Thyroid gland (tissue), 4 donors: Measurements from ENCODE around the gene FOXR1. TPM values are rescaled to one million over a fixed set of nuclear protein-coding genes. Genes with fewer than 3 reads are reported as not detected.

Source experiments
- DNase-seq, 2 donors: peaks; one replicate each; pipeline ENCODE4 v3.0.0-alpha.2; 2019
- H3K27ac ChIP-seq, 3 donors: fragments of 200-600 bp; sonication (generic); 1 replicate in 2 of 3; 2 replicates in 1 of 3; pipeline ENCODE4 v1.5.1; 2016 to 2019; ENCODE audit warnings: mild to moderate bottlenecking in 1 of 3, moderate library complexity in 1 of 3
- H3K27me3 ChIP-seq: fragments of 200-600 bp; sonication (generic); one replicate; pipeline ENCODE4 v1.5.1; 2019
- H3K36me3 ChIP-seq, 2 donors: fragments of 200-600 bp; sonication (generic); one replicate each; pipeline ENCODE4 v1.5.1; 2016 to 2019
- H3K4me1 ChIP-seq, 2 donors: fragments of 200-600 bp; sonication (generic); one replicate each; pipeline ENCODE4 v1.5.1; 2017 to 2019
- H3K4me3 ChIP-seq, 3 donors: fragments of 200-600 bp; sonication (generic); replicated peaks in 1 of 3; 1 replicate in 2 of 3; 2 replicates in 1 of 3; pipeline ENCODE4 v1.5.1; 2016; ENCODE audit warnings: mild to moderate bottlenecking in 1 of 3
- H3K9me3 ChIP-seq: fragments of 200-600 bp; sonication (generic); one replicate; pipeline ENCODE4 v1.5.1; 2017
- POLR2A ChIP-seq, 2 donors: fragments of 450-650 bp; IDR thresholded peaks; one replicate each; pipeline ENCODE4 v1.6.1; 2017; ENCODE audit warnings: antibody characterized with exemption in 2 of 2, mild to moderate bottlenecking in 2 of 2, moderate library complexity in 1 of 2
- WGBS, 2 donors: methylation state at CpG; one replicate each; pipeline ENCODE4 v1.1.5; 2017; 5-methylcytosine and 5-hydroxymethylcytosine counted together
- intact Hi-C: fragments of 100-400 bp; cut with DNase I; formaldehyde crosslinking; loops from one replicate; pipeline ENCODE4 v1.15.1; 2023
- total RNA-seq, 4 donors: library from RNA; depleted of rRNA; stranded (reverse); fragments of >200 nt; gene quantifications; one replicate each; pipeline ENCODE4 v1.2.3, GENCODE V29; 2016
- TF ChIP-seq, protein P1 (sequence below), 6 experiments: fragments of 200-600 bp in 3 of 6; fragments of 450-650 bp in 3 of 6; sonication (generic) in 3 of 6; IDR thresholded peaks; one replicate each; pipeline ENCODE4 v1.5.1; 2016 to 2019; ENCODE audit warnings: antibody characterized with exemption in 6 of 6, mild to moderate bottlenecking in 2 of 6, inconsistent platforms in 1 of 6, moderate library complexity in 1 of 6

The FOXR1 gene, protein sequence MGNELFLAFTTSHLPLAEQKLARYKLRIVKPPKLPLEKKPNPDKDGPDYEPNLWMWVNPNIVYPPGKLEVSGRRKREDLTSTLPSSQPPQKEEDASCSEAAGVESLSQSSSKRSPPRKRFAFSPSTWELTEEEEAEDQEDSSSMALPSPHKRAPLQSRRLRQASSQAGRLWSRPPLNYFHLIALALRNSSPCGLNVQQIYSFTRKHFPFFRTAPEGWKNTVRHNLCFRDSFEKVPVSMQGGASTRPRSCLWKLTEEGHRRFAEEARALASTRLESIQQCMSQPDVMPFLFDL
- total RNA-seq, result not detected

DNA sequence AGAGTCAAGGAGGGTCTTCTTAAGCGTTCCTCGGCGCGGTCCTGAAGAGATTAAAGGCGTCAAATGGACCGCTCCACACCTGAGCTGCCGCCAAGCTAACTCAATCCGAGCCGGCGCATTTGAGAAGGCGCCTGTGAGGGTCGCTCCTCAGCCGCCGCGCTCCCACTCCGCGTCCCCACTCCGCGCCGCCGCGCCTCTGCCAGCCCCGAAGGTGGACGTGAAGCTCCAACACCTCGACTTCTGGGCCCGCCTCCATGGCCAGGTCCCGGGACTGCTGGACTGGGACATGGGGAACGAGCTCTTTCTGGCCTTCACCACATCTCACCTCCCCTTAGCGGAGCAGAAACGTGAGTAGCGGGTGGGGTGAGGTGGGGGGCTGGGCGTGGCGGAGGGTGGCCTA, at the start of gene FOXR1:
Gene FOXR1, plus strand, starts transcription at position 116 of the 400 bp plus-strand sequence. Its CDS starts 171 bp downstream, at position 287.
- Histone ChIP-seq H3K9me3 (no peaks in the 10 kb centered on the region), H3K4me3 (no peak within 1 kb of the TSS), H3K36me3 (no peaks in the 10 kb centered on the region), H3K27me3 (no peaks in the 10 kb centered on the region), H3K4me1 (no peaks in the 10 kb centered on the region), H3K27ac (no peak within 1 kb of the TSS)
- TF ChIP-seq, protein P1, sequence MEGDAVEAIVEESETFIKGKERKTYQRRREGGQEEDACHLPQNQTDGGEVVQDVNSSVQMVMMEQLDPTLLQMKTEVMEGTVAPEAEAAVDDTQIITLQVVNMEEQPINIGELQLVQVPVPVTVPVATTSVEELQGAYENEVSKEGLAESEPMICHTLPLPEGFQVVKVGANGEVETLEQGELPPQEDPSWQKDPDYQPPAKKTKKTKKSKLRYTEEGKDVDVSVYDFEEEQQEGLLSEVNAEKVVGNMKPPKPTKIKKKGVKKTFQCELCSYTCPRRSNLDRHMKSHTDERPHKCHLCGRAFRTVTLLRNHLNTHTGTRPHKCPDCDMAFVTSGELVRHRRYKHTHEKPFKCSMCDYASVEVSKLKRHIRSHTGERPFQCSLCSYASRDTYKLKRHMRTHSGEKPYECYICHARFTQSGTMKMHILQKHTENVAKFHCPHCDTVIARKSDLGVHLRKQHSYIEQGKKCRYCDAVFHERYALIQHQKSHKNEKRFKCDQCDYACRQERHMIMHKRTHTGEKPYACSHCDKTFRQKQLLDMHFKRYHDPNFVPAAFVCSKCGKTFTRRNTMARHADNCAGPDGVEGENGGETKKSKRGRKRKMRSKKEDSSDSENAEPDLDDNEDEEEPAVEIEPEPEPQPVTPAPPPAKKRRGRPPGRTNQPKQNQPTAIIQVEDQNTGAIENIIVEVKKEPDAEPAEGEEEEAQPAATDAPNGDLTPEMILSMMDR (IDR thresholded peaks at IDR 0.05), result no peak
- TF ChIP-seq POLR2A (IDR thresholded peaks at IDR 0.05), result no peak
- 40 to 58% methylated on average over 8 to 26 of the region's 33 CpGs for WGBS, 2 donors
- DNase-seq, result peak in 1 of 2 donors; percentile 7
- intact Hi-C loops, result no loop called here

DNA sequence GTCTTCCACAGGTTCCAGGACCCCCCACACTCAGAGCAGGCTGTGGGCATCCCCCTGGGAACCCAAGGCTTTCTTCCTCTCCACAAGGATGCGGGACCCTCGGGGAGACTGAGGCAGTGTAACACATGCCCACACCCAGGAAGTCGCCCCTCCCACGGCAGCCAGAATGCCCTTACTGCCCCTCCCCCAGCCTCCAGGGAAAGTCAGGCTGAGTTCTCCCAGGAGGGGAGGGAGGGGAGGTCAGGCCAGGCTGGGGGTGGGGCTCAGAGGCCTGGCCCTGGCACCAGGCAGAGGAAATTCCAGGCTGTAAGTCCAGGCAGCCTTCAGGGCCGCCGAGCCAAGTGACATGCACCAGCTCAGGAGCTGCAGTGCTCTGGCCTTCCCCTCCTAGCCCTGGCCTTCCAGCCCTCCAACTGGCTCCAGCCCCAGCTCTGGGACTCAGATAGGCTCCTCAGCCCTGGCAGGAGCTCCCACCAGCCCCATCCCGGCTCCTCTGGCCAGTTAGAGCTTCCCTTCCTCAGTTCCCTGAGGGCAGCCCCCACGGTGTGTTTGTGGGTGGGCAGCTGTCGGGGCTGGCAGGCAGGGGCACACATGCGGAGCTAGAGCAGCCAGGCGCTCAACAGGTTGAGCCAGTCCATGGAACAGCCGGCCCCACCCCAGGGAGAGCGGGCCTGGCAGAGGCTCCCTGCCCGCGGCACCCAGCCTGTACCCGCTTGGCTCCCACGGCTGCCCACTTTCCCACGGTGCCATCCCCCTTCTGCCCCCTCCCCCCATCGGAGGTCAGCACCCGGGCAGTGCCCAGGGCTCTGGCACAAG, 49.4 kb upstream of the FOXR1 start:
- intact Hi-C loops, result loop anchor here (2.0 kb wide), 1 partner anchor 13 kb away; no protein-coding TSS in a partner anchor

DNA sequence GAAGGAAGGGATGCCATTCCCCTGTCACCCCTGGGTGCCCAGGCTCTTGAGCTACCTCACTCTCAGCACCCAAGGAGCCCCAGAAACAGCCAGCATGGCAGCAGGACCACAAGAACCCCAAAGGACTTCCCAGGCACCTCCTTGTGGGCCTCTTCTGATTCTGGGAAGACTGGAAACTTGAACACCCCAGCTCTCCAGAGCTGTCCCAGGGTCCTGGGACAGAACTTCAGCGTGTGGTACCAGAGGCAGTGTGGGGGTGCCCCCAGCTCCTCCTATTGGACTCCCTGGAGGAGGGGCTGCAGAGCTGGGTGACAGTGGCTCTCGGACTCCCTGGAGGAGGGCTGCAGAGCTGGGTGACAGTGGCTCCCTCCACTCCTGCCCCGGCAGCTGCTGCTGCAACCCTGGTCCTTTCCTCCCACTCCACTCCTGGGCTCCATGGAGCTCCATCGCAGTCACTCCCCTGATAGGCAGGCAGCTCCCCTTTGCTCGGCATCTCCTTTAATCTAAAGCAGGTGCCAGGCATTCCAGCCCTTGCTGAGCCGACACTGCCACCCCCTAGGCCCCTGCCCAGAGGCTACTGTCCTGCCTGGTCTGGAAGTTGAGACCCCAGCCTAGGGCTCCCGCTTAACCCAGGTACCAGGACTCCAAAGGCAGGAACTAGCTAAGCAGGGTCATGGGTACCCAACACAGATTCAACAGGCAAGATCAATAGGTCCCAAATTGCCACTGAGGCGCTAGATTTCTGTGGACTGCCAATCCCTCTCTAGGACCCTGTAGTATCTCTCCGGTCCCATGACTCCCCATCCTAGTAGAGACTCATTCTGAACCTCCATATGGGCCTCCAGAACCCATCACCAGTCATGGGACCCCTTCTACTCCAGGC, 48.6 kb upstream of the FOXR1 start:
- Histone ChIP-seq H3K36me3 (no peaks in the 10 kb centered on the region), H3K9me3 (no peaks in the 10 kb centered on the region), H3K27ac (peak overlapping the region; percentile 97 to 99 (median 97)), H3K4me3 (peak overlapping the region in 2 of 3 donors; percentile 71 to 92), H3K4me1 (peaks cover 69 to 75% of the 10 kb centered on the region in 2 donors), H3K27me3 (no peaks in the 10 kb centered on the region)
- TF ChIP-seq POLR2A (IDR thresholded peaks at IDR 0.05), result no peak
- TF ChIP-seq, protein P1 (IDR thresholded peaks at IDR 0.05), result no peak
- 30 to 34% methylated on average over 5 to 6 of the region's 9 CpGs for WGBS, 2 donors
- intact Hi-C loops, result loop anchor here (2.0 kb wide), 1 partner anchor 14 kb away; no protein-coding TSS in a partner anchor
- no peak for DNase-seq

More for the DNA sequence above, 49.4 kb upstream of the FOXR1 start:
- peak overlapping the region in 1 of 3 donors; percentile 92 for H3K4me3 ChIP-seq
- 4 to 9% methylated on average over 9 of the region's 20 CpGs for WGBS, 2 donors
- peaks cover 72 to 76% of the 10 kb centered on the region in 2 donors for H3K4me1 ChIP-seq
- no peaks in the 10 kb centered on the region for H3K27me3 ChIP-seq
- peak overlapping the region; percentile 97 to 99 (median 97) for H3K27ac ChIP-seq
- peak in 1 of 2 donors; percentile 61 for TF ChIP-seq POLR2A (IDR thresholded peaks at IDR 0.05)
- TF ChIP-seq, protein P1 (IDR thresholded peaks at IDR 0.05), result no peak
- peak; percentile 90 for DNase-seq
- no peaks in the 10 kb centered on the region for H3K36me3 ChIP-seq
- no peaks in the 10 kb centered on the region for H3K9me3 ChIP-seq

DNA sequence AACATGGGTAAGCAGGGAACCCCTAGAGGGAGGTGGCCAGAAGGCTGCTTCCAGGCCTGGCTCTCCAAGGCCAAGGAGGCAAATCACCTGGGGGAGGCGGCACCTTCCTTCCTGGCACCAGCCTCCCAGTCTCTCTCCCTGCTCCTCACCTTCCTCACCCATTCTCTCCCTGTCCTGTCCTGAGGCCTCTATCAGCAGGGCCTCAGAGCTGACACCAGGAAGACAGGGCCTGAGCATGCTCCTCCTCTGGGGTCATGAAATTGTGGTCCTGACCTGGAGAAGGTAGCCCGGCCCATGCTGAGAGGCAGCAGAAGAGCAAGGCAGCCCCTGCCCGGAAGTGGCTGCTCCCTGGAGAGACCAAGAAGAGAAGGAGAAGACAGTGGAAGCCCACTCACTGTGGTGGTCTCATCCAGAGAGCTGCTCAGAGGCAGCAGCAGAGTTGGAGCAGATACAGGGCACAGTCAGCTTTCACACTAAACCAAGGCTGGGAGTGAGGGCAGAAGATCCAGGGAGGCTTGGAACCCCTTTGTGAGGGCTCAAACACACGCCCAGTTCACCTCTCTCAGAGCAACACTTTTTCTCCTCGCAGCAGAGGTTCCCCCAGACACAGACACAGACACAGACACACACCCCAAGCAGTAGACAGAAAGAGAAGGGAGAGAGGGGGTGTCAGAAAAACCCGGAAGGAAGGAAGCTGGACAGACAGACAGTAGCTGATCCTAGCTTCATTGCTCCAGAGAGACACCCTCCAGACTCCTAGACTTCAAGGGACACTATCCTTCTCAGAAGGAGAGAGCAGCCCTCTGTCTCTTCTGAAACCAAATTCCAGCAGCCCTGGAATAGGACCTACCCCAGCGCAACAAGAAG, 47.6 kb upstream of the FOXR1 start:
- H3K27me3 ChIP-seq, result no peaks in the 10 kb centered on the region
- WGBS, 2 donors, result 3 to 8% methylated on average over 5 to 7 of the region's 7 CpGs
- H3K9me3 ChIP-seq, result no peaks in the 10 kb centered on the region
- DNase-seq, result peak in 1 of 2 donors; percentile 39
- peaks cover 60 to 65% of the 10 kb centered on the region in 2 donors for H3K4me1 ChIP-seq
- TF ChIP-seq POLR2A (IDR thresholded peaks at IDR 0.05), result no peak
- TF ChIP-seq, protein P1 (IDR thresholded peaks at IDR 0.05), result no peak
- peak overlapping the region; percentile 97 to 99 (median 97) for H3K27ac ChIP-seq
- peak overlapping the region; percentile 62 to 92 (median 71) for H3K4me3 ChIP-seq
- no peaks in the 10 kb centered on the region for H3K36me3 ChIP-seq
- intact Hi-C loops, result loop anchor here (2.0 kb wide), 1 partner anchor 15 kb away; no protein-coding TSS in a partner anchor
